ENCODE results near the gene C1orf185.

C1orf185 gene

DNA sequence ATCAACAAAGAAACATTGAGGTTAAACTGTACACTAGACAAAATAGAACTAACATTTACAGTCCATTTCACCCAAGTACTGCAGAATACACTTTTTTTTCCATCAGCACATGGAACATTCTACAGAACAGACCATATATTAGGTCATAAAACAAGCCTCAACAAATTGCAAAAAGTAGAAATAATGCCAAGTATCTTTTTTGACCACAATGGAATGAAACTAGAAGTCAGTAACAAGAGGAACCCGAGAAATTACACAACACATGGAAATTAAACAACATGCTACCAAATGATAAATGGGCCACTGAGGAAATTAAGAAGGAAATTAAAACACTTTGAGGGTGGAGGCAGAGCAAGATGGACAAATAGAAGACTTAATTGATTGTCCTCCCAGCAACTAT, 8.4 kb upstream of the C1orf185 start:
- no CpG with 5 or more reads among the region's 1 CpG for WGBS
- Histone ChIP-seq H3K4me2 (ENCODE audit: low read length, poor library complexity, severe bottlenecking) (no peak overlapping the region), H2BK120ac (ENCODE audit: low read depth, low read length) (no peak overlapping the region), H3K36me3 (ENCODE audit: control insufficient read depth in 1 of 2, insufficient read depth in 2 of 2, low read depth in 1 of 2, low read length in 2 of 2) (no peaks in the 10 kb centered on the region), H2BK12ac (ENCODE audit: low read length in 2 of 2) (no peak overlapping the region), H2AK5ac (ENCODE audit: low read length, severe bottlenecking) (no peak overlapping the region), H3K4ac (ENCODE audit: low read depth in 1 of 2, low read length in 2 of 2) (no peak overlapping the region), H2AFZ (ENCODE audit: low read depth, low read length) (no peak overlapping the region), H3K18ac (ENCODE audit: low read depth in 1 of 2, low read length in 2 of 2) (no peak overlapping the region), H3K27ac (ENCODE audit: low read length, poor library complexity, severe bottlenecking) (no peak overlapping the region), H3K23ac (ENCODE audit: low read length in 2 of 2) (no peak overlapping the region), H3K9me3 (ENCODE audit: control insufficient read depth, low read length) (peaks cover 14% of the 10 kb centered on the region), H3K79me1 (replicated peaks; ENCODE audit: low read length, poor library complexity, severe bottlenecking) (no peaks in the 10 kb centered on the region), H2BK15ac (ENCODE audit: low read depth, poor library complexity, severe bottlenecking) (no peak overlapping the region), H3K14ac (ENCODE audit: low read length in 2 of 2) (no peak overlapping the region), H3K4me1 (ENCODE audit: control insufficient read depth, insufficient read depth, low read depth, low read length) (no peaks in the 10 kb centered on the region), H3K9ac (ENCODE audit: low read length) (no peak overlapping the region), H2BK5ac (ENCODE audit: low read depth, low read length, poor library complexity, severe bottlenecking) (no peak overlapping the region), H4K8ac (ENCODE audit: low read length) (no peak overlapping the region), H3K27me3 (ENCODE audit: control insufficient read depth in 1 of 2, insufficient read depth in 1 of 2, low read length in 2 of 2) (peaks cover 4 to 17% of the 10 kb centered on the region in 2 experiments), H3K4me3 (ENCODE audit: insufficient read depth in 1 of 2, low read depth in 1 of 2, low read length in 2 of 2) (no peak overlapping the region), H4K91ac (ENCODE audit: low read length) (no peak overlapping the region)
- DNase-seq: no peak

- no peak overlapping the region for H2BK15ac ChIP-seq (ENCODE audit: low read depth, poor library complexity, severe bottlenecking)
- no peak overlapping the region for H3K4me3 ChIP-seq (ENCODE audit: insufficient read depth in 1 of 2, low read depth in 1 of 2, low read length in 2 of 2)
- H3K4me1 ChIP-seq (ENCODE audit: control insufficient read depth, insufficient read depth, low read depth, low read length): no peaks in the 10 kb centered on the region
- H3K27me3 ChIP-seq (ENCODE audit: control insufficient read depth in 1 of 2, insufficient read depth in 1 of 2, low read length in 2 of 2): peaks cover 4 to 17% of the 10 kb centered on the region in 2 experiments
- H3K27ac ChIP-seq (ENCODE audit: low read length, poor library complexity, severe bottlenecking): no peak overlapping the region
- H4K8ac ChIP-seq (ENCODE audit: low read length): no peak overlapping the region
- H3K4me2 ChIP-seq (ENCODE audit: low read length, poor library complexity, severe bottlenecking): no peak overlapping the region
- no peak overlapping the region for H3K4ac ChIP-seq (ENCODE audit: low read depth in 1 of 2, low read length in 2 of 2)
- H2AK5ac ChIP-seq (ENCODE audit: low read length, severe bottlenecking): no peak overlapping the region
- H3K9ac ChIP-seq (ENCODE audit: low read length): no peak overlapping the region
- DNase-seq: no peak
- H4K91ac ChIP-seq (ENCODE audit: low read length): no peak overlapping the region
- no peaks in the 10 kb centered on the region for H3K36me3 ChIP-seq (ENCODE audit: control insufficient read depth in 1 of 2, insufficient read depth in 2 of 2, low read depth in 1 of 2, low read length in 2 of 2)
- 100% methylated on average over 1 of the region's 1 CpG for WGBS
- no peak overlapping the region for H2BK12ac ChIP-seq (ENCODE audit: low read length in 2 of 2)
- H2BK5ac ChIP-seq (ENCODE audit: low read depth, low read length, poor library complexity, severe bottlenecking): no peak overlapping the region
- no peak overlapping the region for H3K18ac ChIP-seq (ENCODE audit: low read depth in 1 of 2, low read length in 2 of 2)
- H2AFZ ChIP-seq (ENCODE audit: low read depth, low read length): no peak overlapping the region
- no peak overlapping the region for H3K23ac ChIP-seq (ENCODE audit: low read length in 2 of 2)
- H3K79me1 ChIP-seq (replicated peaks; ENCODE audit: low read length, poor library complexity, severe bottlenecking): no peaks in the 10 kb centered on the region
- no peak overlapping the region for H3K14ac ChIP-seq (ENCODE audit: low read length in 2 of 2)
- H2BK120ac ChIP-seq (ENCODE audit: low read depth, low read length): no peak overlapping the region
- H3K9me3 ChIP-seq (ENCODE audit: control insufficient read depth, low read length): peaks cover 6% of the 10 kb centered on the region
Observed at GRCh38 chr1:51097171-51097570, 4.9 kb upstream of the C1orf185 start.

DNA sequence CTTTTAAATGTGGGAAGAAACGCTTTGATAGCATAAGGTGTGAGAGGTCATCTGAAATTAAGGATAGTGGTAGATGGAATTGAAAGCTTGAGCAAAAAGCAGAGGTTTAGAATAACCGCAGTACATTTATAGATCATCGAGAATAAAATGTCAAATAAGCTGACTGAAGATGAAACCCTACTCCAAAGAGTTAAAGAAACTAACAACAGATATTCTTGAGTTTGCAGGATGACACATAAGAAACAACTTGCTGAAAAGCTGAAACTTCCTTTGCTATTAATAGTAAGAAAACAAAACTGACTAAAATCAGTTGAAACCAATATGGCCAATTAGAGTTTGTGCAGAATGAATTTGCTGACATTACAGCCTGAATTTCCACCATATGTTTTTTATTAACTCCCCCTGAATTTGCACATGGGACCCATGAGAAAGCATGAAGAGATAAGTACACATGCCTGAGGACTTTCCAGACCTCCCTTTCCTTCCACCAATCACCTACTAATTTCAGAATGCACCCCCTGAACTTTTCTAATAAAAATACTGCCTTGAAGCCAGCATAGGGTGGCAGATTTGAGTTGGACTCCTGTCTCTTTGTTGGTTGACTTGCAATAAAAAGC, 1.7 kb upstream of the C1orf185 start:
- H3K14ac ChIP-seq (ENCODE audit: low read length in 2 of 2): no peak overlapping the region
- H2BK120ac ChIP-seq (ENCODE audit: low read depth, low read length): no peak overlapping the region
- H3K23ac ChIP-seq (ENCODE audit: low read length in 2 of 2): no peak overlapping the region
- 25% methylated on average over 1 of the region's 3 CpGs for WGBS
- no peak overlapping the region for H3K4me2 ChIP-seq (ENCODE audit: low read length, poor library complexity, severe bottlenecking)
- H3K36me3 ChIP-seq (ENCODE audit: control insufficient read depth in 1 of 2, insufficient read depth in 2 of 2, low read depth in 1 of 2, low read length in 2 of 2): no peaks in the 10 kb centered on the region
- H3K79me1 ChIP-seq (replicated peaks; ENCODE audit: low read length, poor library complexity, severe bottlenecking): no peaks in the 10 kb centered on the region
- H3K4ac ChIP-seq (ENCODE audit: low read depth in 1 of 2, low read length in 2 of 2): no peak overlapping the region
- no peaks in the 10 kb centered on the region for H3K4me1 ChIP-seq (ENCODE audit: control insufficient read depth, insufficient read depth, low read depth, low read length)
- H4K8ac ChIP-seq (ENCODE audit: low read length): no peak overlapping the region
- H3K9ac ChIP-seq (ENCODE audit: low read length): no peak overlapping the region
- peaks cover 2% of the 10 kb centered on the region for H3K9me3 ChIP-seq (ENCODE audit: control insufficient read depth, low read length)
- H2AFZ ChIP-seq (ENCODE audit: low read depth, low read length): no peak overlapping the region
- H2BK15ac ChIP-seq (ENCODE audit: low read depth, poor library complexity, severe bottlenecking): no peak overlapping the region
- H4K91ac ChIP-seq (ENCODE audit: low read length): no peak overlapping the region
- H3K4me3 ChIP-seq (ENCODE audit: insufficient read depth in 1 of 2, low read depth in 1 of 2, low read length in 2 of 2): no peak overlapping the region
- peaks cover 3 to 4% of the 10 kb centered on the region in 2 experiments for H3K27me3 ChIP-seq (ENCODE audit: control insufficient read depth in 1 of 2, insufficient read depth in 1 of 2, low read length in 2 of 2)
- H3K18ac ChIP-seq (ENCODE audit: low read depth in 1 of 2, low read length in 2 of 2): no peak overlapping the region
- no peak overlapping the region for H2AK5ac ChIP-seq (ENCODE audit: low read length, severe bottlenecking)
- H3K27ac ChIP-seq (ENCODE audit: low read length, poor library complexity, severe bottlenecking): no peak overlapping the region
- no peak overlapping the region for H2BK12ac ChIP-seq (ENCODE audit: low read length in 2 of 2)
- DNase-seq: no peak
- H2BK5ac ChIP-seq (ENCODE audit: low read depth, low read length, poor library complexity, severe bottlenecking): no peak overlapping the region

- Histone ChIP-seq H2BK15ac (ENCODE audit: low read depth, poor library complexity, severe bottlenecking) (no peak overlapping the region), H3K4me3 (ENCODE audit: insufficient read depth in 1 of 2, low read depth in 1 of 2, low read length in 2 of 2) (no peak overlapping the region), H2BK5ac (ENCODE audit: low read depth, low read length, poor library complexity, severe bottlenecking) (no peak overlapping the region), H2BK120ac (ENCODE audit: low read depth, low read length) (no peak overlapping the region), H3K36me3 (ENCODE audit: control insufficient read depth in 1 of 2, insufficient read depth in 2 of 2, low read depth in 1 of 2, low read length in 2 of 2) (no peaks in the 10 kb centered on the region), H3K4me1 (ENCODE audit: control insufficient read depth, insufficient read depth, low read depth, low read length) (no peaks in the 10 kb centered on the region), H3K27me3 (ENCODE audit: control insufficient read depth in 1 of 2, insufficient read depth in 1 of 2, low read length in 2 of 2) (peaks cover 0 to 1% of the 10 kb centered on the region in 2 experiments), H2AFZ (ENCODE audit: low read depth, low read length) (no peak overlapping the region), H3K4me2 (ENCODE audit: low read length, poor library complexity, severe bottlenecking) (no peak overlapping the region), H3K9me3 (ENCODE audit: control insufficient read depth, low read length) (no peaks in the 10 kb centered on the region), H2AK5ac (ENCODE audit: low read length, severe bottlenecking) (no peak overlapping the region), H3K79me1 (replicated peaks; ENCODE audit: low read length, poor library complexity, severe bottlenecking) (no peaks in the 10 kb centered on the region), H2BK12ac (ENCODE audit: low read length in 2 of 2) (no peak overlapping the region), H3K23ac (ENCODE audit: low read length in 2 of 2) (no peak overlapping the region), H4K8ac (ENCODE audit: low read length) (no peak overlapping the region), H3K14ac (ENCODE audit: low read length in 2 of 2) (no peak overlapping the region), H3K18ac (ENCODE audit: low read depth in 1 of 2, low read length in 2 of 2) (no peak overlapping the region), H3K9ac (ENCODE audit: low read length) (no peak overlapping the region), H3K4ac (ENCODE audit: low read depth in 1 of 2, low read length in 2 of 2) (no peak overlapping the region), H4K91ac (ENCODE audit: low read length) (no peak overlapping the region), H3K27ac (ENCODE audit: low read length, poor library complexity, severe bottlenecking) (no peak overlapping the region)
- WGBS: 85% methylated on average over 6 of the region's 6 CpGs
- DNase-seq: no peak
Observed at GRCh38 chr1:51114137-51114536, 12.1 kb downstream of the C1orf185 start.
